NCI-H1105 (cell line): ENCODE measurements around the gene ING3.
A peak's percentile ranks its signal among the peaks of the same experiment; 100 is the strongest.
"Not testable (repeated sequence)": the region's sequence is repeated elsewhere in the genome, so short reads cannot be mapped to it uniquely, and the experiment has no call there.

Experiments
- DNase-seq: peaks from one replicate; lab custom pipeline; 2025; lab: John Stamatoyannopoulos, UW

Gene ING3

DNA sequence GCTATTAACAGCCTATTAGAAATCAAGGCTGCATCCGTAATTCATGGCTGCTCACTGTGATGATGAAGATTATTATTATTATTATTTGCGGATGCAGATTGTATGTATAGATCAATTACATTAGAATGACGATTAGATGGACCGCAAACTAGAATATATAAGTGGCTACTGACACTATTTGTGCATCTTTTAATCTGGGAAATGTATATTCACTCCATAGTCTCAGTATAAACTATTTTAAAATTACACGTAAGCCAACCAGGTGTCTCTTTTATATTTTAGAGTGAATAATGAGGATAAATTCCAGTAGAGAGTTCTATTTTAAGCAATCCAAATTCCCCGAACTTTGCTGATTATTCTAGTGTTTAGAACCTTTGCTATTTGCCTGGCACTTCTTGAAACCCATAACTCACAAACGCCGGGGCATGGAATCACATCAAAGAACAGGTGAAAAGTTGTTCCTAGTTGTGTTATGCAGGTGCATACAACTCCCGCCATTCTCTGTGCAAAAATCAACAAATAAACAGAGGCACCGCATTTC, 509 bp upstream of the ING3 start:
- no peak for DNase-seq

DNA sequence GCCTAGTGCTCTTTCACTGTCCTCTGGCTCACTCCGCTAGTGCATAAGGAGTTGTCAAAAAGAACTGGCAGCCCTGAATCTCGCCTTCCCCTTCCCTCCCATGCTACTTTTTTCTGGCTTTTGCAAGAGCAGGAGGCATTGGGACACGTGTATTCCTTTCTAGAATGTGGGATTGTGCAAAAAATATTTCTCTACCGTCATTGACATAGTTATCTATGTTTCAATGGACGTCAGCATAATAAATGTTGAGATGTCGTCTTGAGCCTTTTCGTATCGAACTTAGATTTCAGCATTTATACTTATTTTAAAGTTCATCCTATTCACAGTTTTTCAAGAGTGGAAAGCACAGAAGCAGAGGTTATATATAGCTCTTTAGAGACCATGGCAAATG, 727 bp downstream of the ING3 start:
- no peak for DNase-seq

DNA sequence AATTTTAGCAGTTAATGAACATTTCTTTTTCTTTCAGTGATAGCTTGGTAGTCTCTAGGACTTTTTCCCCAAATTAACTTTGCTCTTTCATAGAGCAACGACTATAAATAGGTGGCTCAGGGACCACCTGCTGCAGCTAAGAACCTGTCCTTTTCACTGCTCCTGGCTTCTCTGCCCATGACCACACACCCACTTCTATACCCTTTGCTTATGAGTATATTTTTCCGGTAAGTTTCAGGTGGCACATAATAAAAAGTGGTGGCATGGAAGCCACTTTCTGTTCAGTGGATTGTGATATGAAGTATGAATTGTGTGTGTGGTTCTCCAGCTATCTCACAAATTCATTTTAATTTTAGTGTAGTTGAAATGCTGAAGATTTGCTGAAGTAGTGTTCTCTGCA, 1.2 kb downstream of the ING3 start:
- DNase-seq = no peak

DNA sequence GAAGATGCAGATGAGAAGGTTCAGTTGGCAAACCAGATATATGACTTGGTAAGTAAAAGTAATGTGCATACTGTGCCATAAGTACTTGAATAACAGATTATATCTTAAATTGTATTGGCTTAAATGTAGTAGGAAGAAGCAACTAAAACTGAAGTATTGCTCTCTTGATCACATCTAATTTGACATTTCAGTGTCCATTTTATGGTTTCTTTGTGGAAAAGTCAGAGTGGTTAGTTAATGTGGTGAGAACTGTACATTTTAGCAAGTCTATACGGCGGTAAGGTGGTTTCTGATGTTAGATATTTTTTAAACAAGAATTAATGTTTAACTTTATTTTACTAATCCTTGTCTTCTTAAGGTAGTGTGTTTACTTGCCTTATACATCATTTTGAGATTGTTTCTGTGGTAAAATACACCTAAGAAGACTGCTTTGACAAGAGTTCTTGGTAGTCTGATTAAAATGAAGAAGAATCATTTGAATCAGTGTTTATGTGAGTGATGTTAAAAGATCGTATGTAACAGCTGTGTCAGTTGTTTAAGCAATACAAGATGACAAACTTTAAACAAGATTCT, 5.1 kb downstream of the ING3 start:
- DNase-seq = no peak

DNA sequence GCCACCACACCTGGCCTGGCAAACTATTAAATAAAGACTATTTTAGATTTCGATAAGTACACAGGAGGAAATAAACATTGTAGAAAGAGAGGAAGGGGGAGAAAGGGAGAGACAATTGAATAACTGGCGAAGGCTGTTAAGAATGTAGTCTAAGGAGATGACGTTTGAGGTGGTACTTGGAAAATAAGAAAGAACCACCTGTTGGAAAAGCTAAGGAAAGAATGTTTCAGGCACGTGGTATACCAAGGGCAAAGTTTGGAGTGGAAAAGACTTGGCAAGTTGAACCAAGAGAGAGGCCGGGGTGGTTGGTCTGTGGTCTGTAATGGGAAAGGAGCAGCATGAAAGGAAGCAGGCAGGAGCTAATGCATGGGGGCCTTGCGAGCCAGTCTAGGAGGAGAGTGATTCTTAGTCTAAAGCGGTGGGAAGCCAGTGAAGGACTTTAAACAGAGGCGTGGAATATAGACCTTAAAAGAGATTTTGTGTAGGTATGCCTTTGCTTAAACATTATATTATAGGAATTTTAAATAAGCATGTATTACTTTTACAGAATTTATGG, 9.4 kb downstream of the ING3 start:
- DNase-seq = no peak

DNA sequence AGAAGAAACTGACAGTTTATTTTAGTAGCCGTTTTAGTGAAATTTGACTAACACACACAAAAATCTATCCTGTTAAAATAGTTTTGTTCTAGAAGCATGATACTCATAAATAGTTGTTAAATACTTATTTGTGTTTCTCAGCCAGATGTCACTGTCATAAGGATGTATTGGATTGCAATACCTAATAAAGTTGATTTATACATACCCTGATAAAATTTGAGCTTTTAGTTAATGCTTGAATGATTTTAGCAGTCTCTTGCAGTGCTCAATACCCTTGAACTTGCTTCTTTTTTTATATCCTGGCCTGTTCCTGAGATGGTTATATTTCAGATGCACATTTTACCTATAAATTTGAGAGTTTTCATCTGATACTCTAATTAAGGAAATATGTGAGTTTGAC, 10.1 kb downstream of the ING3 start:
- DNase-seq = no peak

DNA sequence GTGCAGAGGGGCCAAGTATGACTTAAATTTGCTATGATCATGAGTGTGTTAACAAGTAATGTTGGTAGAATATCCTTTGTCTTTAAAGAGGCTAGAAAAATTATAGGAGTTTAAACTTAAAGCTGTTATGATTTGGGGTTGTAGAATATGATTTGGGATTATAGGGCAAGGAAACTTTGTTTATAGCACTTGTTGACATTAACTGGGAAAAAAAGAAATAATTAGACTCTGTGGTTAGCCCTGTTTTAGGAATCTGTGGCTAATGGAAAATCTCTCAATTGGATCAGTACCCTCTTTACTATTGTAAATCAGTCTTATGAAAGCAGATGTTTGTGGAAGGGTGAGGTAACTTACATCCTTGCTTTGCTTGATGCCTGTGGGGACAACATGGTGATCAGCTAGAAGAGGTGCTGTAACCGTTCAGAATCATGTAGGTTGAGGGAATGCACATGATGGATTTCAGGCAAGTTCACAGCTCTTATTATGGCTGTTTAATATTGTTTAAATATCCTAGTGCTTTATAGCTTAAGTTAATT, 11.1 kb downstream of the ING3 start:
- DNase-seq = no peak

DNA sequence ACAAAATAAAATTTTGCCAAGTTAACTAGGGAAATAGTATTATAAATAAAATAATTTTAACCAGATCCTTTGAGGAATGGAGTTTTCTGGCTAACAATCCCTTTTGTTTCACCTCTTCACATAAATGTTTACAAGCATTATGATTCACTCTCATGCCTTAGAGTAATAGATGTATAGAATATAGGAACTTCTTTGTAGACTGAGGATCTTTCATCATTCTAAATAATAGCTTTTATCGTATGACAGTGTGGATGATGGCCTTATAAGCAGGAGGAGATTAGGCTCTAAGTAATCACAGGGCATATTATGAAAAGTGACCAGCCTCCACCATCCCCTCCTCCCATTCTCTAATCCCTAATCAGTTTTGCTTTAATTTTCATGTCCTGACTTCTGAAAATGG, 13.5 kb downstream of the ING3 start:
- no peak for DNase-seq

DNA sequence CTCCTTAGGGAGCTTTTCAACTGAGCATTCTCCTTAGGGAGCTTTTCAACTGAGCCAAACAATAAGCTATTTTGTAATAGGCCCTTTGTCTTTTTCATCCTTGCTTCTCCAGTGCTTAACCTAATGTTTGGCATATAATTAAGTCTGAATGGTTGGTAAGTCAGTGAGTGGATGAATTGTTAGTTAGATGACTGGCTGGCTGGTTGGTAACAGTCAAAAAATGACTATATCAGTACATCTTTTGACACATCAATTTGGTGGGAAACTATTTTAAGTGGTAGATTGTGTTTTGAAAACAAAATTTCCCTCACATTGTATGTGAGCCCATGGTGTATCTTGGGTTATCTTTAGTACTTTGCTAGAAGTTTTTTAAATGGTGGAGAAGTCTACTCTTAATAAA, 16.4 kb downstream of the ING3 start:
- DNase-seq = no peak

DNA sequence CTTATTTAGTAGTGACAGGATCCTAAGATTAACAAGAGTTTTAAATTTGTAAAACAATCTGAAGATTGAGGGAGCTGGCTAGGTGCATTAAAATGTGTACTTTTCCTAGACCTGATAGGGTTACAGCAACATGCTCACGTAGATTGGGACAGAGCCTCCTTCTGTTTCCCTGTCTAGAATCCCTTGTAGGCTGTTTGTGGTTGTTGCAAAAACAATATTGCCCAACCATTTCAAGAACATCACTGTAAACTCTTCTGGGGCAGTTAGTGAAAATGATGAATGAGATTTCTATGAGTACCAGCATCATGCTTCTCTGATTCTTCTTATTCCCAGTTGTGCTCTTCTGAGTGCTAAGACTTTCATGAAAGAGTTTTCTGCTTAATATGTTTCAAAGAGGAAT, 23.3 kb downstream of the ING3 start:
- no peak for DNase-seq

DNA sequence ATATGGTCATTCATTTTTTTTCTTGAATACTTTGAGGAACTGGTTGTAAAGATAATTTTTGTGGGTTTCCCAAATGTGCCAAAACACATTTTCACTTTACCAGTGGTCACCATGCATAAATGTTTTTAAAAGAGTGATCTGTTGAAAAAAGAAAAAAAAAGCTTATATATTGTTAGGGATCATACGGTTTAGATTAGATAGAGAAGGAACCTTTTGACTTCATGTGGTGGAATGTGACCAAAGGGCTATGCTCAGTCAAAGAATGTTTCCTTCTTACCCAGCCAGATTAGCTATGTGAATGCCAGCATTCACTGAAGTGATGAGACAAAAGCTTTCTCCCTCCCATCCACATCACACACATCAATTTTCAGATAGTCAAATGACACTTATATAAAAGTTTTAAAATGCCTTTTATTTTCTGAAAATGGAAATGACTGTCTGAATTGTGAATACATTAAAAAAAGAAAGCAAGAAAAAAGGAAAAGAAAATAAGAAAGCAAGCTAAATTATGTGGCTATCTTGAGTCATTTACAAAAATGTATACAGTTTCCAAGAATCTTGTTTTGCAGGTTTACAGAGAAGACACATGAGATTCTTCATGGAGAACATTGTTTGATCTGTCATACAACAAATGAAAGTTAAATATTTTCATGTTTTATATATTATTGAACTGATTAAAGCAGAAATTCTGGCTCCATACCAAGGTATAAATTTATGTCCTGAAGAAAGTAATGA, 29.4 kb downstream of the ING3 start:
- DNase-seq = no peak

DNA sequence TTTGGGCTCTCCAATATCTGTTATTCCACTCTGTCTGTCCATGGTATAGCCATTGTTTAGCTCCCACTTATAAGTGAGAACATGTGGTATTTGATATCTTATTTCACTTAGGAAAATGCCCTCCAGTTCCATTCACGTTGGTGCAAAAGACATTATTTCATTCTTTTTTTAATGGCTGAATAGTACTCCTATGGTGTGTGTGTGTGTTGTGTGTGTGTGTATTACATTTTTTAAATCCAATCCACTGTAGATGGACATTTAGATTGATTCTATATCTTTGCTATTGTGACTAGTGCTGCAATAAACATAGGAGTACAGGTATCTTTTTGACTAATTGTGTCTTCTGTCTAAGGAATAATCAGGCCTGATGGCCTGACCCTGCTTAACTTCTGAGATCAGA, 30.5 kb downstream of the ING3 start:
- no peak for DNase-seq

DNA sequence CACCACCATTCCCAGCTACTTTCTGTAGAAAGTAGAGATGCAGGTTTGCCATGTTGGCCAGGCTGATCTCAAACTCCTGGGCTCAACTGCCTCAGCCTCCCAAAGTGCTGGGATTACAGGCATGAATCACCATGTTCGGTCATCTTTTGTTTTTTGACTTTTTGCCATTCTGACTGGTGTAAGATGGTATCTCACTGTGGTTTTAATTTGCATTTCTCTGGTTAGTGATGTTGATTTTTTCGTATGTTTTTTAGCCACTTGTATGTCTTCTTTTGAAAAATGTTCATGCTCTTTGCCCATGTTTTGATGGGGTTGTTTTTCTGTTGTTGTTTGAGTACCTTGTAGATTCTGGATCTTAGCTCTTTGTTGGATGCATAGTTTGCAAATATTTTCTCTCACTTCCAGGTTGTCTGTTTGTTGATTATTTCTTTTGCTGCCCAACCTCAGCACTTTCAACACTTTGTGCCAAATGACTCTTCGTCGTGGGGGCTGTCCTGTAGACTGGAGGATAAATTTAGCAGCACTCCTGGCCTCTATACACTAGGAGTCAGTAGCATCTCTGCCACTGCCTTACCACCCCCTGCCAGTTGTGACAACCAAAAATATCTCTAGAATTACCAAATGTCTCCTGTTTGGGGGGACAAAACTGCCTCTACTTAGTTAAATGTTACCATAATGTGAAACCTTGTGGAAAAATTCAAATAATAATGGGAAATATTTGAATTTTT, 31.5 kb downstream of the ING3 start:
- no peak for DNase-seq

DNA sequence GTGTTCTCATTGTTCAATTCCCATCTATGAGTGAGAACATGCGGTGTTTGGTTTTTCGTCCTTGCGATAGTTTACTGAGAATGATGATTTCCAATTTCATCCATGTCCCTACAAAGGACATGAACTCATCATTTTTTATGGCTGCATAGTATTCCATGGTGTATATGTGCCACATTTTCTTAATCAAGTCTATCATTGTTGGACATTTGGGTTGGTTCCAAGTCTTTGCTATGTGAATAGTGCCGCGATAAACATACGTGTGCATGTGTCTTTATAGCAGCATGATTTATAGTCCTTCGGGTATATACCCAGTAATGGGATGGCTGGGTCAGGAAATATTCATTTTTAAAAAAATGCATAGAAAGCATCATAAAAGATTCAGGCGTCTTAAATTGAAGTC, 33.0 kb downstream of the ING3 start:
- DNase-seq = not testable (repeated sequence)

DNA sequence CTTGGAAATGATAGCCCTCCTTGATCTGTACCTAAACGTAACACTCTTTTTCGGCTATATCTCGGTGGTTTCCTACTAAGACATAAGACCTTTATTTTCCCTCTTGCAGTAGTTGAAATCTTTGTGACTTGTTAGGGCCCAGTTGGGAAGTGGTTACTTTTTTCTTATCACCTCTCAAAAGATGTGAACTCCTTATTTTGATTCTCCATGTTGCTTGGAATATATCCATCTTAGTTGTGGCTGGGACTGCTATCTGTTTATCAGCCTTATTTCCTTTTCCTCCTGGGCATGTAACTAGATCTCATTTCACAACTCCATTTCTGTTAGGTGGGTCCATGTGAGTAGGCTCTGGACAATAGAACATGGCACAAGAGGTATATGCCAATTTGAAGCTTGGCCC, 33.8 kb downstream of the ING3 start:
- no peak for DNase-seq

DNA sequence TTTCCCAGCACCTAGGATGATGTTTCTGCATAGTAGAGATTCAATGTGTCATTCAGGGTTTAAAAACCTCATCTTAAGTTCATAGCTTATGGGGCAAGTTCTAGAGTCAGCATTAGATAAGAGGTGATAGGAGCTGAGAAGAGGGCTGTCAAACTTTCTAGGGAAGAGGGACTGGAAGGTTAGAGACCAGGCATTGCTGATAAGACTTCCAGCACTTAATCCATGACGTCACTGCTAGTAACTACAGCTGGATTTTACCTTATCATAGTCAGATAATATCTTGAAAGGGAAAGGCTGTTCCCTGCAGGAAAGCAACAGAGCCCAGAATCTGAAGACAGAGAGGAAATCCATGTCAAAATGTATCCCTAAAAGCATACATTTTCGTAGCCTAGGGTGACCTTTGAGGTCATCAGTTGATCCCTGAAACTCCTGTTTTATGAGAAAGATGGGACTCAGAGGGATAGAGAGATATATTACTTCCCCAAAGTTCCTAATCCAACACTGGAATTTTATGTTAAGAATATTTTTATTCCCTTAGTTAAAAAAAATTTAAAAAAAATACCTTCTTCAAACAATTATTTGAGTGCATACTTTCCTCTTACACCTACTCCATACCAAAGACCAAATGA, 34.7 kb downstream of the ING3 start:
- no peak for DNase-seq

DNA sequence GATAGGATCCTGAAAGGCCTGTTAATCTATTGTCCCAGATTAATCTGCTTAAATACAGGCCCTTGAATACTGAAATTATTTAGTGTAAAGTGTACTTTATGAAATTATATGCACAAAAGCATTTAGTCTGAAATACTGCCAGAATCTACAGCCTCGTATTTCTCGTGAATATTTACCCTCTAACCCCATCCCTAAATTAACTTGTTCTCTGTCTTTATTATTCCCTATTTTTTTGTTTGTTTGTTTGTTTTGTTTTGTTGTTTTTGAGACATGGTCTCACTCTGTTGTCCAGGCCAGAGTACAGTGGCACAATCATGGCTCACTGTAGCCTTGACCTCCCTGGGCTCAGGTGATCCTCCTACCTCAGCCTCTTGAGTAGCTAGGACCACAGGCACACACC, 35.3 kb downstream of the ING3 start:
- DNase-seq = no peak

DNA sequence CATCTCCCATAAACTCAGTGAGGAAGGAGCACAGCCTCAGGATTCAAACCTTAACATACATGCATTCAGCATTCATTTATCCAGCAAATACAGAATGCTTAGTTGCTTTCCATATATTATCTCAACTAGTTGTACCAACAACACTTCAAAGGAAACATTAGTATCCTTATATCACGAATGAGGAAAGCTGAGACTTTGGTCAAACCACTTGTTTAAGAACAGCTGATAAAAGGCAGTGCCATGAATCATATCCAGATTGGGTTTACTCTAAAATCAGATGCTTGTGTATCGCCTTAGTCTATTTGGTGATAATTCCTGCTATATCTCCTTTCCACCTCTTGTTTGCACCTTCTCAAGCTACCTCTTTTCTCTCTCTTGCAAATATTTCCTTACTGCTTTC, 36.1 kb downstream of the ING3 start:
- DNase-seq = no peak

DNA sequence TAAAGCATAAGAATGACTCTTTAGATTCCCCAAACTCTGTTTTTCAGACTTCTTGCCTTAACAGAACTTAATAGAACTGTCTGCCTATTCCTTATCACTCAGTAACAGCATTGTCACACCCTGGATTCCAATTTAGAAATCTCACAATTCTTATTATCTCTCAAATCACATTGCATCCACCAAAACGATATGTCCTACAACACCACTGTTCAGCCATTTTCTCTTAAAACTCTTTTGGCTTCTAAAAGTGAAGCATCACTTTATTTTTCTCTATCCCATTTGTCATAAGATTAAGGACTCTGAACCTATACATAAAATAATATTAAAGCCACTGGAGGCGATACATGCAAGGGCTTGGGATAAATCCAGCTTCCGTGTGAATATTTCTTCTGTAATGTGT, 36.7 kb downstream of the ING3 start:
- DNase-seq = no peak

DNA sequence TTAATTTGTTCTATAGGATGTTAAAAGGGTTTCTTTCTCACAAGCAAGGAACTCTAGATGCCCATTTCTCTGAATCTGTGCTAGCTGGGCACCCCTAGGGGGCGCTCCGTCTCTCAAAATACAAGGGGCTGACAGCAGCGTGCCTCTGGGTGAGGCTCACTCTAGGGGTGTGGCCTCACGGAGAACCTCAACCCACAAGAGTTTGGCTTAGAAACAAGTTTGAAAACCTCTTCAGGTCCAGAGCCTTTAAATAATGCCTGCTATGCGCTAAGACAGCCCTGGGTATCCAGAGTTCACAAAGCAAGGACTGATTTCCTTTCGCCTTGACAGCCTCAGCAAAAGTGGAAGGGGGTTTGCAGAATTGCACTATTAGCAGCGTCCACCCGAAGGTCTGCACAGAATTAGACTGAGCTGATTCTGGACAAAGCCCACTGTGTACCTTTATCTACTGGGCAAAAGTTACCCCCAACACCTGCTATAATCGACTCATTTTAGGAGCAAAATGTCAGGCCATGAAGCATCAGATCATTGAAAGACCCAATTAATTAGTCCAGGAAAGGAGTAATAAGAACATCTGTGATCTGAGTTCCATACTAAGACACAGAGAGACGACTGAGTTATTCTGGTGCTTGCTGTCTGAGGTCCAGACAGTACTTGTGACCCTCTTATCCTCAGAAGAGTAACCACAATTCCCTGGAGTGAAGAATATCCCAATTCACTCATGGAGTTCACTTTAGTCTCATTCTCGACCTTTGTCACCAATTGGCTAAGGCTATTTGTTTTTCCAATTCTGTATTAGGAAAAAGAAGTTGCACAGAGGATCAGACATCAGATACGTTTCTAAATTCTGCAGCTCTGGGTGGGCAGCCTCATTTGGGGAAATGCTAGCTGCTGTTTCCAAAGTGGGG, 37.4 kb downstream of the ING3 start:
- peak; percentile 85 for DNase-seq

DNA sequence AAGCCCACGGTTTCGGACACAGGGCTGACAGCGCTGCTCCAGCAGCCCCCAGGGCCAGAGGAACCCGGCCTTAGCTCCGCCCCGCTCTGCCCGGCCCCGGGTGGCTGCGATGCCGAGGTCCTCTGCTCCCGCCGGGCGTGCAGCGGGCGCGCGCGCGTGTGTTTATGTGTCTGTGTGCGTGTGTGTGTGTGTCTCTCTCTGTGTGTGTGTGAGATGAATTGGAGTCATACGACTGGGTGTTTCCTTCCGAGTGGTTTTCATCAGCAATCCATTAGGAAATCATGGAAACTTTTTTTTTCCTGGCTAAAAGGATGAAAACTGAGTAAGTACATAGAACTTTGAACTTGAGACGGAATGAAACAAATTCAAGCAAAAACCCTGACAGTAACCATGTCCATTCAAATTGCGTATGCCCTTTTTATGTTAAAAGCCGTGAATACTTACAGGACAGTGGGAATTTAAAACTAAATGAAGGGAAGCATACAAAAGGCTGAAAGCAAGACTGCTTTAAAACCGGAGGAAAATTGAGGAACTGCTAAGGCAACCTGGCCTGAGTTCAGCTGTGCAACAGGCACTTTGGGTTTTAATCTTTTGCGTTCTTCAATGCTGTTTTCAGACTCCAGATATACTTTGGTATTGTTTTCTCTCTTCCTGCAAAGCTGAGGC, 38.1 kb downstream of the ING3 start, which contains the start of gene CPED1:
Gene CPED1, plus strand, starts transcription at position 121 of the 666 bp plus-strand sequence. CDS start 911 bp downstream, outside the sequence.
- DNase-seq = peak; percentile 40
